Activated CD8-positive, alpha-beta memory T cell treated with anti-CD3 and anti-CD28 coated beads for 48 hours (primary cell): ENCODE data around the gene CLTB.
"Not testable (repeated sequence)": the region's sequence is repeated elsewhere in the genome, so short reads cannot be mapped to it uniquely, and the experiment has no call there.

Experiments used
- DNase-seq, 3 experiments: peaks; one replicate each; pipeline ENCODE4 v3.0.0-alpha.2; 2020; ENCODE audit warnings: low read depth in 2 of 3, low spot score in 2 of 3

Gene CLTB, protein sequence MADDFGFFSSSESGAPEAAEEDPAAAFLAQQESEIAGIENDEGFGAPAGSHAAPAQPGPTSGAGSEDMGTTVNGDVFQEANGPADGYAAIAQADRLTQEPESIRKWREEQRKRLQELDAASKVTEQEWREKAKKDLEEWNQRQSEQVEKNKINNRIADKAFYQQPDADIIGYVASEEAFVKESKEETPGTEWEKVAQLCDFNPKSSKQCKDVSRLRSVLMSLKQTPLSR

DNA sequence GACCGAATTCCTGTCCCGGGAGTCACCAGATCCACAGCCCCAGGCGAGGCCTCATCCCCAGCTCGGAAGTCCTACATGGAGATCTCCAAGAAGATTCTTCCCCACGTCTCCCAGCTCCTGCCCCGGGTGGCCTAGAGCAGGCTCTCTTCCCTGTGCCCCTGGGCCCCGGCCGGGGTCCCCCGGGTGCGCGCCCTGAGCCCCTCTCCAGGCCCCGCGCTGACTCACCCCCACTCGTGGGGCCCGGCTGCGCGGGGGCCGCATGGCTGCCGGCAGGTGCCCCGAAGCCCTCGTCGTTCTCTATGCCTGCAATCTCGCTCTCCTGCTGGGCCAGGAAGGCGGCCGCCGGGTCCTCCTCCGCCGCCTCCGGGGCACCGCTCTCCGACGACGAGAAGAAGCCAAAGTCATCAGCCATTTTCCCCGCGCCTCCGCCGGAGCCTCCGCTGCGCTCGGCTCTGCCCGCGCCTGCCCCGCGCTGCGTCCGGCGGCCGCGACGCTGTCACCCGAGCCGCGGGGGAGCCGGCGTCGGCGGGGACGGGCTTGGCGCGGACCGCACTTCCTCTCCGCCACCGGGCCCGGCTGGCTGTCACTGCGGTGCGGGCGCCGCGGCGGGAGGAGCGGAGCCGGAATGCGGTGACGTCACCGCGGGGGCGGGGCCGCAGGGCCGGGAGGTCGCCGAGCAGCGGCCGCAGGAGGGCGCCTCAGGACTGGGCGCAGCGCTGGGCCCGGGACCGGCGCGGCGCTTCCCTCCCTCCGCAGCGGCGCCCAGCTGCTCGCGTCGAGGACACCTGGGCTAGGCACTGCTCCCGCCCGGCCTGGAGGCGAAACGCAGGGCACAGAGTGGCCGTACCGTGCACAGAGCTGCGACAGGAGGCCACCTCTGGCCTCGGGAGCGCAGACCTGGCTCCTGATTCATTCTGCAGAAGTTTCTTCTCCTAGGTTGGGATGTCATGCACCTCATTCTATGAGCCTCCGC is at the start of gene CLTB:
Gene CLTB (minus strand): TSS at position 588 of the 973 bp plus-strand sequence. CDS start 176 bp downstream, at position 412.
- DNase-seq: peak; percentile 74 to 83 (median 77)

DNA sequence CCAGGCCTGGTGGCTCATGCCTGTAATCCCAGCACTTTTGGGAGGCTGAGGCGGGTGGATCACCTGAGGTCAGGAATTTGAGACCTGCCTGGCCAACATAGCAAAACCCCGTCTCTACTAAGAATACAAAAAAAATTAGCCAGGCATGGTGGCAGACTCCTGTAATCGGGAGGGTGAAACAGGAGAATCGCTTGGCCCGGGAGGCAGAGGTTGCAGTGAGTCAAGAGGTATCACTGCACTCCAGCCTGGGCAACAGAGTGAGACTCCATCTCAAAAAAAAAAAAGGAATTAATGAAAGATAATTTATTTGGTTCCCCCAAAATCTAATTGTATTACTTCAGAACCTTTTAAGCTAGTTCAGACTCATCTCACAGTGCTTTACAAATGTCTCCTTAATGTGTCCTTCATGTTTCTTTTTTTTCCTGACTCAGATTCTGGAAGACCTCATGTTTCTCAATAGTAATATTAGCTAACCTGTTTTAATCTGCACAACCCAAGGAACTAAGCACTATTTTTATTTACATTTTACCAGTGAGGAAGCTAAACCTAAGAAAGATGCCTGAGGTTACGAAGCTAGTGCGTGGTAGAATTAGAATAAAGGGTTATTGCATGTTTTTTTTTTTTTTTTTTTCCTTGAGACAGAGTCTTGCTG is 46.9 kb upstream of the CLTB start:
- DNase-seq: no peak

DNA sequence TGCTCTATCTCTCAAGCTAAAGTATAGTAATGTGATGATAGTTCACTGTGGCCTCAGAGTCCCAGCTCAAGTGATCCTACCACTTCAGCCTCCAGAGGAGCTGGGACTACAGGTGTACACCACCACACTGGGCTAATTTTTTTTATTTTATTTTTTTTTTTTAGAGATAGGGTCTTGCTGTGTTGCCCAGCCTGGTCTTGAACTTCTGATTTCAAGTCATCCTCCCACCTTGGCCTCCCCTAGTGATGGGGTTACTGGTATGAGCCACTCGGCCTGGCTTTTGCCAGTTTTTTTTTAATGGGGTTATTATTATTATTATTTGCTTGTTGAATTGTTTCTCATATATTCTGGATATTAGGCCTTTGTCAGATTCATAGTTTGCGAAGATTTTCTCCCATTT is 45.0 kb upstream of the CLTB start:
- DNase-seq: no peak

DNA sequence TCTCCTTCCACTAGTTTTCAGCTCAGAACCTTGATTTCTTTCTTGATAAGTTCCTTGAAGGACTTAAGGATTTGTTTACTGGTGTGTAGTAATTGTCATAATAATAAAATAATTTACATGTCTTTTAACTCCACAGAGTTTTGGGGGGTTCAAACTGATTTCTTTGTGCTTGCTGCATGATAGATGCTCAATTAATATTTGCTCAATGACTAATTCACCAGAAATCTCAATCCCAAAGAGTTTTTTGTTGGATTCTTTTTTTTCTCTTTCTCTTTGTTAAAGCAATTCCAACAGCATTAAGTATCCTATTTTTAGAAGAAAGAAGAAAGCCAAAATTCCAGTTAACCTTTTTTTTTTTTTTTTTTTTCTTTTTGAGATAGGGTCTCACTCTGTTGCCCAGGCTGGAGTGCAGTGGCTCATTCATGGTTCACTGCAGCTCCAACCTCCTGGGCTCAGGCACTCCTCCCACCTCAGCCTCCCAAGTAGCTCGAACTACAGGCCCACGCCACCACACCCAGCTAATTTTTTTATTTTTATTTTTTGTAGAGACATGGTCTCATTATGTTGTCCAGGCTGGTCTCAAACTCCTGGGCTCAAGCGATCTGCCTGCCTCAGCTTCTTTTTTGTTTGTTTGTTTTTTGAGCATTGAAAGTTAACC is 42.7 kb upstream of the CLTB start:
- no peak for DNase-seq

DNA sequence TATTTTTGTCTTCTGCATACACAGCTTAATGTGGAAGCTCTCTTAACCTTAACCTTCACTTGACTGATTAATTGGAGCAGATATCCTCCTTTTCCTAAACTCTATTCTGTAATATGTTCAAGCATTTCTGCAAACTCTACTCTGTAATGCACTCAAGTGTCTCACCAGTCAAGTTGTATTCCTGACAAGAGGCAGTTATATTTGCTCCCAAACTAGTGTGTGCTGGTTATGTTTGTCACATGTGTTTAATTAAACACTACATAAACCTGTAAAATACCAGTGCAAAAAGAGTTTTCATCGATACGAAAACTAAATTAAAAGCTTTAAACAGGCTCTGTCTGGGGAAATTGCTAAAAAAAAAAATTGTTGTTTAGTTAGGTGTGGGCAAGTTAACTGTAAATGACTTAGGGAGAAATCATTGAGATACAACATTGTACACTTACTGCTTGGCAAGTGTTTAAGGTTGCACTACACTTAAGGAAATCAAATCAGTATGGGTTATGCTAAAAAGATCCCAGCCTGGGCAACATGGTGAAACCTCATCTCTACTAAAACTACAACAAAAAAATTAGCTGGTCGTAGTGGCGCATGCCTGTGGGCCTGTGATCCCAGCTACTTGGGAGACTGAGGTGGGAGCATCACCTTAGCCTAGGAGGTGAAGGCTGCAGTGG is 38.5 kb upstream of the CLTB start:
- DNase-seq: no peak

DNA sequence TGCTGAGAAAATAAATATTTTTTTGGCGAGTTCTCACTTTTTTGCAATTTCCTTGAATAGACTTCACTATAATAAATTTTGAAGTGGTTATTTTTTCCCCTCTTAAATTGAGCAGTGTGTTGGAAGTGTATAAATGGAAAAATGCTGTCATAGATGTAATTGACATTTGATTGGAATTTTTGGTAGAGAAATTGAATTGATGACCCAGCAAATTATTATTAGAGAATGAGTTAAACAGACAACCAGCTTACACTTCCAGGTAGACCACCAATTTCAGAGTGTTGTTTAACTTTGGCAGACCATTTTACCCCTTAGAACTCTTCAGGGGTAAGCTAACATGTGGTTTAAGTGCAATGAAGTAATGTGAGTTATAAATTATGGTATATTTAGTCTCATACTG is 33.7 kb upstream of the CLTB start:
- DNase-seq: no peak

DNA sequence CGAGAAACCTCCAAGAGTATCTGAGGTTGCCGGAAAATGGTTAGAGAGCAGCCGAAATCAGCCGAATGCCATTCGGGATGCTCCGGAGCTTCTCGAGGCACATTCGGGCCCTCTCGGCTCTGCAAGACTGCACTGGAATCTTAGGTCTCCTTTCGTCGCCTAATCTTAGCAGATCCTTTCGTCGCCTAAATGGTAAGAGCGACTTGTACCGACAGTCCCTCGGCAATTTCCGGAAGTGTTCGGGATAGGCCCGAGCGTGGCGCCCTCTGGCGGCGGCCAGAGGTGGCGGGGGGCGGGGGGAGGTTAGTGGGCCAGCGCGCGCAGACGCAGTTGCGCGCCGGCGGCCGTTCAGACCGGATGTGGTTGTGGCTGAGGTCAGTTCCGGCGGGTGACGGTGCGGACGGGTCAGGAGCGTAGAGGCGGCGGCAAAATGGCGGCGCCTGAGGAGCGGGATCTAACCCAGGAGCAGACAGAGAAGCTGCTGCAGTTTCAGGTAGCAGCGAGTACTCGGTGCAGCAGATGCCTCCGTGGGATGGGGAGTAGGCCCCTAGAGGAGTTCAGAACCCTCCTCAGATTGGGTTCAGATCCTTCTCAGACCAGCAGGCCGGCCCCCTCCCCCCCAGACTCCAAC is 31.8 kb upstream of the CLTB start, which contains the start of gene FAF2:
Gene FAF2 (plus strand): TSS at position 408 of the 631 bp plus-strand sequence. CDS start 23 bp downstream, at position 431.
- DNase-seq: peak; percentile 99 to 100 (median 100)

DNA sequence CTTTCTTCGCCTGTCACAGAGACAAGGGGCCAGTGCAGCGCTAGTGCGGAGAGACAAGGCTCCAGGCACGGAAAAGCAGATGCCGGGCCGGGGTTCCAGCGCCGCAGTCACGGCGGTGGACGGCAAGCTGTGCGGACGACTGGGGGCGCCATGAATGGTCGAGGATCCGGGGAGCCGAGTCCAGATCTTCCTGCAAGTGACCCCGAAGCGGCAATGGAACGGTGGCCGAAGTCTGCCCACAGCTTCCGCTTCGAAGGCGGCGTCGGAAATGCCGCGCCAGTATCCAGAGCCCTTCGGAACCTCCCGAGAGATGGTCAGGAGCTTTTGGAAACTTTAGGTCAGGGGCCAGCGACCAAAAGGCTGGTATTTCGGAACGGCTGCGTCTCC is 31.2 kb upstream of the CLTB start:
- peak in 2 of 3 experiments; percentile 23 to 30 for DNase-seq

DNA sequence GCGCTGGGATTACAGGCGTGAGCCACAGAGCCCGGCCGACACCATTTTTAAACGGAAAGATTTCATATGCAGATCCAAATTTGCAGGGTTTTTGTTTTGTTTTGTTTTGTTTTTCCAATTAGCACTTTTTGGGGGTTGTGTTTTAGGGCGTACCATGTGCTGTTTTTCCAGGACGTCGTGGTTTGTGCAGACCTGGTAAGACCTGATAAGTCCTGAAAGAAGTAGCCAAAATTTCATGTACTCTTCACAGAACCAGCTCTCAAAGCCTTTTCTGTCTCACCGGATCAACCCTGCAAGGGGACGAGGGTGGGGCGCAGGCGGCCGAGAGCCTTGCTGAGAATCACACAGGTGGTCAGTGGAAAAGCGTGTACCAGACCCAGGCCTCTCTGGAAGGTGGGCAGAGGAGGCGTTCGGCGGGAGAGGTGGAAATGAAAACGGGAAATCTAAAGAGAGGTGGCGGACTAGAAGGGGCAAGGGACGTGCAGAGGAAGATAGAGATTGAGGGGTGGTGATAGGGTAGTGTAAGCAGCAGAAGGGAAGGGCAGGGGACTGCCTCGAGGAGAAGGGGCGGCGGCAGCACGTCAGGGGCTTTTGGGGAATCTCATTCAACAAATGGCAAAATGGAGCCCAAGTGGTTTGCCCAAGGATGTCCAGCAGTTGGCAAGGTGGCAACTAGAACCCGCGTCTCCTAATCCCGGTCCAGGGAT is 30.7 kb upstream of the CLTB start:
- DNase-seq: no peak

DNA sequence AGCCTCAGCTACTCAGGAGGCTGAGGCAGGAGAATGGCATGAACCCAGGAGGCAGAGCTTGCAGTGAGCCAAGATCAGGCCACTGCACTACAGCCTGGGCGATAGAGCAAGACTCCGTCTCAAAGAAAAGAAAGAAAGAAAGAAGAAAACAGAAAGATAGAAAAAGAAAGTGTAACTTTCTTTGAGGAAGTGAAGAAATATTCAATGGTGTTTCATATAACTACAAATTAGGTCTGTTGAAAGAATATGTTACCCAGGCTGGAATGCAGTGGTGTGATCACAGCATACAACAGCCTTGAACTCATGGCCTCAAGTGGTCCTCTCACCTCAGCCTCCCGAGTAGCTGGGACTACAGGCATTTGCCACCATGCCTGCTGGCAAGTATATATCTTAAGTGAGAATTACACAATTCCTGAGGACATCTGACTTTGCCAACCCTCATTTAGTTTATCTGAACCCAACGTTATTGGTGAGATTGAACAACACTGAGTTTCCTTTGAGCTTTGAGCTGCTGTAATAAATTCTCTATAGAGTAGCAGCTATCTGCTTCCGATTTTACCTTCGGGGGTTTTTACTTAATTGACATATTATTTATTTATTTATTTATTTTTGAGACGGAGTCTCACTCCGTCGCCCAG is 29.8 kb upstream of the CLTB start:
- no peak for DNase-seq

DNA sequence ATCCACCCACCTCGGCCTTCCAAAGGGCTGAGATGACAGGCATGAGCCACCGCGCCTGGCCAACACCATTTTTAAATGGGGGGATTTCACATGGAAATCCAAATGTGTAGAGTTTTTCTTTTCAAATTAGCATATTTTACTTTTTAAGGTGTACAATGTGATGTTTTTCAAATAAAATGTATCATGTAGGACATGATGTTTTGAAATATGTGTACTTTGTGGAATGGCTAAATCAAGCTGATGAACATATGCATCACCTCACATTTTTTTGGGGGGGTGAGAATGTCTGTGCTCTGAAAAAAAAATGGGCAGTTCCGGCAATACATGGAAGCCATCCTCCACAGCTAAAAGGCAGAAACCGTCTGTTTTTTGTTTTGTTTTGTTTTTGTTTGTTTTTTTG is 28.4 kb upstream of the CLTB start:
- no peak for DNase-seq

DNA sequence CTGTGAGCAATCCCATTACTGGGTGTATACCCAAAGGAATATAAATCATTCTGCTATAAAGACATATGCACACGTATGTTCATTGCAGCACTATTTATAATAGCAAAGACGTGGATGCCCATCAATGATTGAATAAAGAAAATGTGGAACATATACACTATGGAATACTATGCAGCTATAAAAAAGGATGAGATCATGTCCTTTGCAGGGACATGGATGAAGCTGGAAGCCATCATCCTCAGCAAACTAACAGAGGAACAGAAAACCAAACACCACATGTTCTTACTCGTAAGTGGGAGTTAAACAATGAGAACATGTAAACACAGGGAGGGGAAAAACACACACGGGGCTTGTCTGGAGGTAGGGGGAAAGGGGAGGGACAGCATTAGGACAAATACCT is 26.6 kb upstream of the CLTB start:
- not testable (repeated sequence) for DNase-seq

DNA sequence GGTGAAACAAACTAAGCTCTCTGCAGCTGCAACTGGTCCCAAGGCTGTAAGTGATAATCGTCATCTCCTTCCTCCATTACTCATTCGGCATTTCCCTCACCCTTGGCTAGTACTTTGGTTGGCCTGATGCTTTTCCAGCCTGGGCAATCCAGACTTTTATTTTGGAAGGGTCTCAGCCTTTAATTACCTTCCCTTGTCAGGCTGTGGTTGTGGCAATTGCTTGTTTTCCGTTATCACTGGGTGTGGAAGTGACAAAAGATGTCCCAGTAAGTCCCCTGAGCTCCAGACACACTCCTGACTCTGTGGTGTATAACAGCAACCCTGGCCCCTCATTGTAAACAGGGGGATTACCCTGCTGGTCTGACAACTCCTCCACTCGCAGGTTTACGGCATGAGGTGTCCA is 25.6 kb upstream of the CLTB start:
- DNase-seq: no peak

DNA sequence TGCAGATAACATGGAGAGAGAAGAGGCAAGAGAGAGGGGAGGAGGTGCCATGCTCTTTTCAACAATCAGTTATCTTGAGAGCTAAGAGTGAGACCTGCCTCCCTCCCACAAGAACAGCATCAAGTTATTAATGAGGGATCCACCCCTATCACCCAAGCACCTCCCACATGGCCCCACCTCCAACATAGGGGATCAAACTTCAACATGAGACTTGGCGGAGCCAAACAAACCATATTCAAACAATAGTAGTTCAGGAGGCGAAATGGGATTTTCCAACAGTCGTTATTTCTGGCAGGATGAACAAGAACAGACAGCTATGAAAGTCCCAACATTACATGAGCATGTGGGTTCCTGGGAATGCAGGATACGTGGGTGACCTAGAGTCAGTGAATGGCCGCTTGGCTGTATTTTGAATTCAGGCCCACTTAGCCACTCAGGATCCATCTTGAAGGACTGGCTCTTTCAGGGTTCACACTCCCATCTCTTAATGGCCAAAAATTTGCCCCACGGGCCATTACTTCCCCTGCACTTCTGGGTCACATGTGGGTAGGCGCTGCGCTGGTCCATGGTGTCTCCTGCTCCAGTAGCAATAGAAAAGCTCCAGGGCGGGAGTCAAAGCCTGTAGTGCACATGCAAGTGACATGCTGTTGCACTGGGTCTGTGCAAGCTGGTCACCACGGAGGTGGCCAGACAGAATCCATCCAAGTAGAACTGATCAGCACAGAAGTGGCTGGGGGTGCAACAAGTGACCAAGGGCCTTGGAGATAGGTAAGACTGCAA is 24.8 kb upstream of the CLTB start:
- no peak for DNase-seq

DNA sequence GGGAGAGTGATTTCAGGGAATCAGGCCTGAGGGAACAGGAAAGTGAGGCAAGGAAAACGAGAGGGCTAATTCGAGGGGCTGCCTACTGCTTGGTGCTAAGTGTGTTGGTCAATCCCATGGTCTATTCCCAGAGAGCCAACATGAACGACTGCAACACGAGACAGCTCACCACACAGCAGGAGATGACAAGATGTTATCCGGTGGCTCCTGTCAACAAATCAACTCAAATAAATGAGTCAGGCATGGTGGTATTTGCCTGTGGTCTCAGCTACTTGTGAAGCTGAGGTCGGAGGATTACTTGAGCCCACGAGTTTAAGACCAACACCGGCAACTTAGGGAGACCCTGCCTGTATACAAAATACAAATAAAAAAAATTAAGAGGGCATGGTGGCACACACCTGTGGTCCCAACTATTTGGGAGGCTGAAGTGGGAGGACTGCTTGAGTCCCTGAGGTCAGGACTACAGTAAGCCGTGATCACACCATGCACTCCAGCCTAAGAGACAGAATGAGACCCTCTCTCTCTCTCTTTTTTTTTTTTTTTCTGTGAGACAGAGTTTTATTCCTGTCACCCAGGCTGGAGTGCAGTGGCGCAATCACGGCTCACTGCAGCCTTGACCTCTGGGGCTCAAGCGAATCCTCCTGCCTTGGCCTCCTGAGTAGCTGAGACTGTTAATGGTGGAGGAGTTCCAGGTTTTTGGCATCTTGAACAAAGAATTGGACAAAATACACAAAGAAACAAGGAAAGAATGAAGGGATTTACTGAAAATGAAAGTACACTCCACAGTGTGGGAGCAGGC is 22.8 kb upstream of the CLTB start:
- no peak for DNase-seq

DNA sequence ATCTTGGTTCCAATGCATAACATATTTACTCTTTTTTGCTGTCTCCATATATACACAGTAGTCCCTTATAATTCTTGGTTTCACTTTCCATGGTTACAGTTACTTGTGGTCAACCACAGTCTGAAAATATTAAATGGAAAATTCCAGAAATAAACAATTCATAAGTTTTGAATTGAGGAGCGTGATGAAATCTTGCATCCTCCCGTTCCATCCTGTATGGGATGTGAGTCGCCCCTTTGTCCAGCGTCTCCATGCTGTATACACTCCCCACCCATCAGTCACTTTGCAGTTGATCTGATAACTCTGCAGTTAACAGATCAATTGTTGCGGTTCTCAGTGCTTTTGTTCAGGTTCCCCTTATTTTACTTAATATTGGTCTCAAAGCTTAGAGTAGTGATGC is 20.3 kb upstream of the CLTB start:
- DNase-seq: no peak

DNA sequence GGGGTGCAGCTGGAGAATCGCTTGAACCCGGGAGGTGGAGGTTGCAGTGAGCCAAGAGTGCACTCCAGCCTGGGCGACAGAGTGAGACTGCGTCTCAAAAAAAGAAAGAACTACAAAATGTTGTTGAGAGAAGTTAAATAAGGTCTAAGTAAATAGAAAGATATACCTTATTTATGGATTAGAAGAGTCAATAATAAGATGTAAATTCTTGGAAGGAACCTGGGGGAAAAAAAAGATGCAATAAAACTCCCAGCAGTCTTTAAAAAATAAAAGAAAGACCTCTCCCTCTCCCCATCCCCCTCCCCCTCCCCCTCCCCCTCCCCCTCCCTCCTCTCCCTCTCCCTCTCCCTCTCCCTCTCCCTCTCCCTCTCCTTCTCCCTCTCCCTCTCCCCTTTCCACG is 16.4 kb upstream of the CLTB start:
- DNase-seq: no peak

DNA sequence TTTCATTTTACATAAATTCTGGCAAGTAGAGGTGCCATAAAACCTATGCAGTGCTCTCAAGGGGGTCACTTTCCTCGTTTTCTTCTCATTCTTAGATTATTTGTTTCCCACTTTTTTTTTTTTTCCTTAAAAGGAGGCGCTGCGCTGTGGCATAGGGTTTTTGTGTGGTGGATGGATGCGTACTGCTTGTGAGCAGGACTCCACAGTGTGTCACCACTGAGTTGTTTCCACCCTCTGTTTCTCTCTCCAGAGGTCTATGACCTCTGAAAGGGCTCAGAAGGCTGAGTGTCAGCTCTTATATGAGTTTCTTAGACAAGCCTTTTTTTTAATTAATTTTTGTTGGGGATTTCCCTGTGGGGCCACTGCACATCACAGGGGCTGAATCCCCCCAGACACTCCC is 13.6 kb upstream of the CLTB start:
- DNase-seq: no peak
